ENCODE data around the gene FOXRED2.

Gene FOXRED2

GRCh38 chr22:36510966-36511881, 4.4 kb upstream of the FOXRED2 start:
- POLR2A ChIA-PET: interaction anchor here (0.5 to 1.2 kb wide), 5 partner anchors 10 to 265 kb away, joined by 3 to 4 read pairs (median 3); partner anchors contain the start of gene IFT27
- TF ChIP-seq CTCF (IDR thresholded peaks at IDR 0.05; ENCODE audit: insufficient read depth, low read length, missing control alignments): peak; percentile 68
- CTCF ChIA-PET: interaction anchor here (0.7 to 4.3 kb wide), 16 partner anchors 7 to 467 kb away, joined by 3 to 57 read pairs (median 4); partner anchors contain the start of genes EIF3D, IFT27 and TXN2
- DNase-seq (ENCODE audit: low read depth, low spot score): no peak
- H3K4me3 ChIP-seq (ENCODE audit: low read depth, low read length): no peak overlapping the region

- ChIA-PET CTCF (interaction anchor here (0.7 to 4.3 kb wide), 13 partner anchors 8 to 267 kb away, joined by 3 to 57 read pairs (median 4); partner anchors contain the start of genes EIF3D and IFT27), POLR2A (interaction anchor here (0.5 to 1.2 kb wide), 5 partner anchors 11 to 264 kb away, joined by 3 to 4 read pairs (median 3); no protein-coding TSS in a partner anchor)
- TF ChIP-seq CTCF (IDR thresholded peaks at IDR 0.05; ENCODE audit: insufficient read depth, low read length, missing control alignments): no peak
- H3K4me3 ChIP-seq (ENCODE audit: low read depth, low read length): no peak overlapping the region
- no peak for DNase-seq (ENCODE audit: low read depth, low spot score)
Measured at GRCh38 chr22:36510384-36510783, 3.5 kb upstream of the FOXRED2 start.

DNA sequence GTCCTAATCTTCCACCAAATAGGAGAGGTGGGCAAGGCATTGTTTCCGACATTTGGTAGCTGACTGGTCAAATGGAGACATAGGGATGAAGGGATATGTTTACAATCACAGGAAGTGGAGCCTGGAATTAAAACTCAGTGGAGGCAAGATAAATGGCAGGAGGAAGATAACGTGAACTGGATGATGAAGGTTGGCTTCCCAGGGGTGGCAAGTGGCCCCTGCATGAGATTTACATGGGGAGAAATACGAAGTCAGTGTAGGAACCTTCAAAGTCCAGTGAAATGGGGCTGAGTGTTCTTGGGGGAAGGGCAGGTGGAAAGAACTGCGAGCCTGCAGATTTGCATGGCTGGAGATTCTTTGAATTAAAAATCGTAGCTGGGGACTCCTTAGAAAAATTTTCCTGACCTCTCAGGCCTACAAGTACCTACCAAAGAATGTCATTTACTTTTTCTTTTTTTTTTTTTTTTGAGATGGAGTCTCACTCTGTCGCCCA, 724 bp upstream of the FOXRED2 start:
- ChIA-PET POLR2A (interaction anchor here (0.6 to 1.2 kb wide), 5 partner anchors 8 to 351 kb away, joined by 3 to 6 read pairs (median 3); partner anchors contain the start of gene EIF3D), CTCF (interaction anchor here (1.2 to 4.3 kb wide), 3 partner anchors 9 to 269 kb away, joined by 3 to 57 read pairs (median 5); partner anchors contain the start of gene IFT27)
- peak overlapping the region; percentile 61; the same call in 1 of the 2 replicates for H3K4me3 ChIP-seq (ENCODE audit: low read depth, low read length)
- DNase-seq (ENCODE audit: low read depth, low spot score): no peak
- no peak for TF ChIP-seq CTCF (IDR thresholded peaks at IDR 0.05; ENCODE audit: insufficient read depth, low read length, missing control alignments)

GRCh38 chr22:36505998-36506635, 723 bp downstream of the FOXRED2 start:
- TF ChIP-seq CTCF (IDR thresholded peaks at IDR 0.05; ENCODE audit: insufficient read depth, low read length, missing control alignments): no peak
- ChIA-PET CTCF (interaction anchor here (0.6 to 1.2 kb wide), 3 partner anchors 10 to 270 kb away, joined by 3 to 5 read pairs (median 4); partner anchors contain the start of gene IFT27), POLR2A (no interaction called here)
- H3K4me3 ChIP-seq (ENCODE audit: low read depth, low read length): peak overlapping the region; percentile 61
- no peak for DNase-seq (ENCODE audit: low read depth, low spot score)

- ChIA-PET CTCF (interaction anchor here (1.1 to 5.0 kb wide), 2 partner anchors 9 to 11 kb away, joined by 3 to 22 read pairs; partner anchors contain the start of gene FOXRED2), POLR2A (no interaction called here)
- no peak for TF ChIP-seq CTCF (IDR thresholded peaks at IDR 0.05; ENCODE audit: insufficient read depth, low read length, missing control alignments)
- DNase-seq (ENCODE audit: low read depth, low spot score): no peak
- H3K4me3 ChIP-seq (ENCODE audit: low read depth, low read length): no peak overlapping the region
Measured at GRCh38 chr22:36497910-36498665, 8.8 kb downstream of the FOXRED2 start.
